GM19328 (cell line): ENCODE measurements around the gene ZFYVE26.
"Not testable (repeated sequence)": the region's sequence is repeated elsewhere in the genome, so short reads cannot be mapped to it uniquely, and the experiment has no call there.

Experiments
- ATAC-seq: cut with Tn5 transposase; IDR thresholded peaks from one replicate; pipeline ENCODE4 v1.9.1; 2021; ENCODE audit warnings: mild to moderate bottlenecking, moderate library complexity; ENCODE audit not compliant: unreplicated experiment

Gene ZFYVE26

DNA sequence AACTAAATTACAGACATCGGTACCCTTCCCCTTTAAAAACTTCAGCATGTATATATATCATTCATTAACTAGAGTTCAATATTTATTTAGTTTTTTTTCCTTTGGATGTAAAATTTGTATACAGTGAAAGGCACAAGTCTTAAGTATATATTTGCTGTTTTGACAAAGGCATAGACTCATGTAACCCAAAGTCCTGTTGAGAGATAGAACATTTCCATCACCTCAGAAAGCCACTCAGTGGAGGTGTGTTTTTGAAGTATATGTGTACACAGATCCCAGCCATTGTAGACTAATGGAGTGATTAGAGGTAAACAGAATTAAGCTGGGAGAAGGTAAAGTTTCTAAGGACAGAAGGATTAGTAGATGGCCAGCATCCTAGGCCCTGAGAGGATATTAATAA is 99.3 kb downstream of the ZFYVE26 start:
- ATAC-seq = no peak

DNA sequence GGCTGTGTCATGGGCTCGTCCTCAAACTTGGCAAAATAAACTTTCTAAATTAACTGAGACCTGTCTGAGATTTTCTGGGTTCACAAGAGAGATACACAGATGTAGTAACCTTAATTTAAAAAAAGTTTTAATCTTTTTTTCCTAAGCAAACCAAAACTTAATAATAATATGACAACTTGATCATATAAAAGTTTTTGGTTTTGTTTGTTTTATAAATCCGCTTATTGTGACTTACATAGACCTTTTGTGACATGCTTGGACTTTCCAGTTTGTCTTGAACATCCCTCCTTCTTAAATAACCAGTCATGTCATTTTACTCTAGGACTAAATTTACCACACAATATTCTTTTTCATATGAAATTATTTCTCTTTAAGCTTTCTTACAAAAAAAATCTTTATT is 106.2 kb downstream of the ZFYVE26 start:
- ATAC-seq = no peak

DNA sequence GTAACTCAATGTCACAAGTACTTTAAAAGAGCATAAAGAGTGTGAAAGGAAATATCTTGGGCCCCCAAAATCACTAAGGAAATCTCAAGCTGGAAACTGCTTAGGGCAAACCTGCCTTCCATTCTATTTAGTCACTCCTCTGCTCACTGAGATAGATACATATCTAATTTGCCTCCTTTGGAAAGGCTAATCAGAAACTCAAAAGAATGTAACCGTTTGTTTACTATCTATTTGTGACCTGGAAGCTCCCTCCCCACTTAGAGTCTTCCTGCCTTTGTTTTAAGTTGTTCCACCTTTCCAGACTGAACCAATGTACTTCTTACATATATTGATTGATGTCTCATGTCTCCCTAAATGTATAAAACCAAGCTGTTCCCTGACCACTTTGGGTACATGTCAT is 106.6 kb downstream of the ZFYVE26 start:
- not testable (repeated sequence) for ATAC-seq

DNA sequence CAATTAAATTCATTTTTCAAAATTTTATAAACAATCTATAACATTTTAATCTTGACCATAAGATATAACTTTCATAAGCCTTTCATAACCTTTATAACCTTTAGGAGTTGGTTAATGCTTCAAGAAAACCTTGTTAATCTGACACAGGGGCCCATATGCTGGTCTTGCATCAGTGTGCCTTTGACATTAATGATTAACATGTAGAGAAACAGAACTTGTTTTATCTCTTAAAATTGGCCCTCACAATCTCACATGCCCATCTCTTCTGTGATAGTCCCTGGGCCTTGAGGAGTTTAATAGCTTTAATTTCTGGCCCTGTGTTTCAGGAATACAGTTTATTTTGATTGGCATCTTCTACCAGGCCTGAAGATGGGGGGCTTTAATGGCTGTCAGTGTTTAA is 107.0 kb downstream of the ZFYVE26 start:
- not testable (repeated sequence) for ATAC-seq

DNA sequence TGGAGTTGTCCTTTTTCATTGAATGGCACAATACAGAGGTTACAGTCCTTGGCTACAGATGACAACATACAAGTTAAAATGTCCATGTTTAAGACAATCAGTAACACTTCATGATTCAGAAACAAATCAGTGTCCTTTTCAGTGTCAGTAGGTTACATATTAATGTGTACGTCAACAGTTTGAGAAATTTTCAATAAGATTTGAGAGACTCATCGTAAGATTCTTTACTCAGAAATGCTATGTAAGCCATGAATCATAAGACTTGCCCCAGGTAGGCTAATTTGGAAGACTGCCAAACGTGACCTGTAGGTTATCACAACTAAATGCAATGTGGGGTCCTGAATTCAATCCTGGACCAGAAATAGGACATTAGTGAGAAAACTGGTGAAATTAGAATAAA is 111.2 kb downstream of the ZFYVE26 start:
- ATAC-seq = no peak

DNA sequence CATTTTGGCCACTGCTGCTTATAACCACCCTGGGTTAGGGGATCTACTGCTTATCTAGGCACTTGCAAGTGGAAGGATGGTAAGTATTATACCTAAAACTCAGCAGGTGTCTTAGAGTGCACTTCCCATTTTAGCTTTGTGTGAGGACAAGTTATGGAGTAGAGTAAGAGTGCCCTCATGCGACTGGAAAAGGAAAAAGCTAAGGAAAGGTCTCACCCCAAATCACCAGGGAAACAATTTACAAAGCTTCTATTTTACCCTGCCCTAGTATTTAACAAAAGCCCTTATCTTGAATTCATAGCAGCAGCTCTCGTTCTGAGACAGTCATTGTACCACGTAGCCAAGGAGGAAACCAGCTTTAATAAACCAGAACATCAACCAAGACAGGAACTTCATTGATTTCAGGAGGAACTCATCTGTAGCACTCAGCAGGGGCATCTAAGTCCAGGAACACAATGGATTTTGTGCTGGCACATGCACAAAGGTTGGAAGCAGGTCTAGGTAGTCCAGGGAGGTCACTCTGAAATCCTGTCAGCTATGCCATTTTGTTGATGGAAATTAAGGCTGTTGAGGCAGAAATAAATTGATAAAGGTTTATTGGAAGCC is 111.8 kb downstream of the ZFYVE26 start:
- no peak for ATAC-seq

DNA sequence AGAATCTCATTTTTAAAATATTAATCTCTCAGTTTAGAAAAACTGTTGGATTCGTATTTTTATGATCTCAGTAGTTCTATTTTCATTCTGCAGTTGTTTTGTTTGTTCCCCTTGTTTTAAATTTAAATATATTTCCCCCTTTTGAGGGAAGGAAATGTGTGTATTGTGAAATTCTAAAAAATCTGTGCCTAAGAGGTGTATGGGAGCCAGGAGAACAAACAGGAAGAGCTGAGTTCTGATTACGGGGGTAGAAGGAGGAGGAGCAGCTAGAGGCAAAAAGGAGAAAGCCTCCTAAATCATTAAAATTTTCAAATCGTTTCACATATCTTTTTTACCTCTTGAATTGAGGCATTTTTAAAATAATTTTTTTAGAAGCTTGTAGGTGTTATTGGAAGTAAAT is 112.4 kb downstream of the ZFYVE26 start:
- no peak for ATAC-seq

DNA sequence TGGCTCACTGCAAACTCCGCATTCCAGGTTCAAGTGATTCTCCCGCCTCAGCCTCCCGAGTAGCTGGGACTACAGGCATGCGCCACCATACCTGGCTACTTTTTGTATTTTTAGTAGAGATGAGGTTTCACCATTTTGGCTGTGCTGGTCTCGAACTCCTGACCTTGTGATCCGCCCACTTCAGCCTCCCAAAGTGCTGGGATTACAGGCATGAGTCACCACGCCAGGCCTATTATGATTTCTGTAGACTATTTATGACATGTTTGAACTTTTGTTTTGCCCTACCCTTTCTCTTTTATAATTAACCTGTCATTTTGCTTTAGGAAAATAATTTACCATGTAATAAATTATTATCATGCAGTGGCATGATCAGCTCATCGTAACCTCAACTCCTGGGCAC is 114.9 kb downstream of the ZFYVE26 start, which contains the start of gene RDH12:
RDH12 (plus strand) TSS at position 395 of the 400 bp plus-strand sequence. CDS start 20,757 bp downstream, outside the sequence.
- not testable (repeated sequence) for ATAC-seq

DNA sequence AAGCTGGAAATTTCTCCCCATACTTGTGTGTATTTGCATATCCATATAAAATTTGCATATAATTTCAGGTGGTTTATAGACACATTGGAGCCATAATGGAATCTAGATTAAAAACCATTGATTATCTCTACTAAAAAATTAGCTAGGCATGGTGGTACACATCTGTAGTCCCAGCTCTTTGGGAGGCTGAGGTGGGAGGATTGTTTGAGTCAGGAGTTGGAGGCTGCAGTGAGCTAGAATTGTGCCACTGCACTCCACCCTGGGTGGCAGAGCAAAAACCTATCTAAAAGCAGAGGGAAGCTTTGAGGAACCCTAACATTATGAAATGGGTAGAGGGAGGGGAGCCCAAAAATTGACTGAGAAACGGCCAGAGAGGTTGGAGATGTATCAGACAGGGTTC is 118.2 kb downstream of the ZFYVE26 start:
- no peak for ATAC-seq

DNA sequence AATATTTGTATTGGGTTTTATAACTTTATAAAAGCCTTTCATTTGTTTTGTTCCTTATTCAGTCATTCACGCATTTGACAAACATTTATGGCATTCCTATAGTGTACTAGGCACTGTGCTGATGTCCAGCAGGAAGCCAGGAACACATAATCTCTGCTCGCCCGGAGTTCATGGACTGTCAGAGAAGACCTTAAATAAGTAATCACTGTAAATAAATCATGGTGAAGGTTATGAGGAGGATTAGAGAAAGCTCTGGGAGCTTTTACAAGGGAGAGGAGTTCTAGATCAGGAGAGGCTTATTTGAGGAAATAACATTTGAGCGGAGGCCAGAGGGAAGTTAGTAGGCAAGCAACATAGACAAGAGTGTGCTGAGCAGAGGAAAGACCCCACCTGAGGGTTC is 119.4 kb downstream of the ZFYVE26 start:
- no peak for ATAC-seq
